ENCODE data around the gene CEP95. TPM values are rescaled to one million over a fixed set of nuclear protein-coding genes. Genes with fewer than 3 reads are reported as not detected.
A peak's percentile ranks its signal among the peaks of the same experiment; 100 is the strongest.

CEP95 gene
- total and polyA plus RNA-seq, 2 of the 13 experiments (the other 11 are each of a cell fraction or from before 2014, with no cell fraction given), result 65.9 to 68.8 TPM

DNA sequence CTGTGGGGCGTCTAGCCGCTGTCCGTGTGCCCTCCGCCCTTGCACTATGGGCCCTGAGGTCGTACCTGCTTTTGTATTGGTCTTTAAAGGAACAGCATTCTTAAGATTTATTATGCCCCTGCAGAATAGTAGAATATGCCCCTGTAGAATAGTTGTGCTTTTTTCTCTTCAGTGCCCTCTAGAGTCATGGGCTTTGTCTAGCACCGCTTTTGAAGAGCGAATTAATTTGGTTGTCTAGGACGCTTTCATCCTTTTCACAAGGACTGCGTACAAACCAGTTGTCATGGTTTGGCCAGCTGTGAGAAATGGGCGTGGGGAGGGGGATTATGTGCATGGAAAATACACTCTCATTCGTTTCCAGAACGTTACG, 621 bp downstream of the CEP95 start (continued):
- TF ChIP-seq, protein P1, sequence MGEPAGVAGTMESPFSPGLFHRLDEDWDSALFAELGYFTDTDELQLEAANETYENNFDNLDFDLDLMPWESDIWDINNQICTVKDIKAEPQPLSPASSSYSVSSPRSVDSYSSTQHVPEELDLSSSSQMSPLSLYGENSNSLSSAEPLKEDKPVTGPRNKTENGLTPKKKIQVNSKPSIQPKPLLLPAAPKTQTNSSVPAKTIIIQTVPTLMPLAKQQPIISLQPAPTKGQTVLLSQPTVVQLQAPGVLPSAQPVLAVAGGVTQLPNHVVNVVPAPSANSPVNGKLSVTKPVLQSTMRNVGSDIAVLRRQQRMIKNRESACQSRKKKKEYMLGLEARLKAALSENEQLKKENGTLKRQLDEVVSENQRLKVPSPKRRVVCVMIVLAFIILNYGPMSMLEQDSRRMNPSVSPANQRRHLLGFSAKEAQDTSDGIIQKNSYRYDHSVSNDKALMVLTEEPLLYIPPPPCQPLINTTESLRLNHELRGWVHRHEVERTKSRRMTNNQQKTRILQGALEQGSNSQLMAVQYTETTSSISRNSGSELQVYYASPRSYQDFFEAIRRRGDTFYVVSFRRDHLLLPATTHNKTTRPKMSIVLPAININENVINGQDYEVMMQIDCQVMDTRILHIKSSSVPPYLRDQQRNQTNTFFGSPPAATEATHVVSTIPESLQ (CRISPR knock-in tag; conservative IDR thresholded peaks at IDR 0.05), result 0 out of 2 replicates have a peak, but pooled peaks have one; percentile 17
- TF ChIP-seq, protein P2, sequence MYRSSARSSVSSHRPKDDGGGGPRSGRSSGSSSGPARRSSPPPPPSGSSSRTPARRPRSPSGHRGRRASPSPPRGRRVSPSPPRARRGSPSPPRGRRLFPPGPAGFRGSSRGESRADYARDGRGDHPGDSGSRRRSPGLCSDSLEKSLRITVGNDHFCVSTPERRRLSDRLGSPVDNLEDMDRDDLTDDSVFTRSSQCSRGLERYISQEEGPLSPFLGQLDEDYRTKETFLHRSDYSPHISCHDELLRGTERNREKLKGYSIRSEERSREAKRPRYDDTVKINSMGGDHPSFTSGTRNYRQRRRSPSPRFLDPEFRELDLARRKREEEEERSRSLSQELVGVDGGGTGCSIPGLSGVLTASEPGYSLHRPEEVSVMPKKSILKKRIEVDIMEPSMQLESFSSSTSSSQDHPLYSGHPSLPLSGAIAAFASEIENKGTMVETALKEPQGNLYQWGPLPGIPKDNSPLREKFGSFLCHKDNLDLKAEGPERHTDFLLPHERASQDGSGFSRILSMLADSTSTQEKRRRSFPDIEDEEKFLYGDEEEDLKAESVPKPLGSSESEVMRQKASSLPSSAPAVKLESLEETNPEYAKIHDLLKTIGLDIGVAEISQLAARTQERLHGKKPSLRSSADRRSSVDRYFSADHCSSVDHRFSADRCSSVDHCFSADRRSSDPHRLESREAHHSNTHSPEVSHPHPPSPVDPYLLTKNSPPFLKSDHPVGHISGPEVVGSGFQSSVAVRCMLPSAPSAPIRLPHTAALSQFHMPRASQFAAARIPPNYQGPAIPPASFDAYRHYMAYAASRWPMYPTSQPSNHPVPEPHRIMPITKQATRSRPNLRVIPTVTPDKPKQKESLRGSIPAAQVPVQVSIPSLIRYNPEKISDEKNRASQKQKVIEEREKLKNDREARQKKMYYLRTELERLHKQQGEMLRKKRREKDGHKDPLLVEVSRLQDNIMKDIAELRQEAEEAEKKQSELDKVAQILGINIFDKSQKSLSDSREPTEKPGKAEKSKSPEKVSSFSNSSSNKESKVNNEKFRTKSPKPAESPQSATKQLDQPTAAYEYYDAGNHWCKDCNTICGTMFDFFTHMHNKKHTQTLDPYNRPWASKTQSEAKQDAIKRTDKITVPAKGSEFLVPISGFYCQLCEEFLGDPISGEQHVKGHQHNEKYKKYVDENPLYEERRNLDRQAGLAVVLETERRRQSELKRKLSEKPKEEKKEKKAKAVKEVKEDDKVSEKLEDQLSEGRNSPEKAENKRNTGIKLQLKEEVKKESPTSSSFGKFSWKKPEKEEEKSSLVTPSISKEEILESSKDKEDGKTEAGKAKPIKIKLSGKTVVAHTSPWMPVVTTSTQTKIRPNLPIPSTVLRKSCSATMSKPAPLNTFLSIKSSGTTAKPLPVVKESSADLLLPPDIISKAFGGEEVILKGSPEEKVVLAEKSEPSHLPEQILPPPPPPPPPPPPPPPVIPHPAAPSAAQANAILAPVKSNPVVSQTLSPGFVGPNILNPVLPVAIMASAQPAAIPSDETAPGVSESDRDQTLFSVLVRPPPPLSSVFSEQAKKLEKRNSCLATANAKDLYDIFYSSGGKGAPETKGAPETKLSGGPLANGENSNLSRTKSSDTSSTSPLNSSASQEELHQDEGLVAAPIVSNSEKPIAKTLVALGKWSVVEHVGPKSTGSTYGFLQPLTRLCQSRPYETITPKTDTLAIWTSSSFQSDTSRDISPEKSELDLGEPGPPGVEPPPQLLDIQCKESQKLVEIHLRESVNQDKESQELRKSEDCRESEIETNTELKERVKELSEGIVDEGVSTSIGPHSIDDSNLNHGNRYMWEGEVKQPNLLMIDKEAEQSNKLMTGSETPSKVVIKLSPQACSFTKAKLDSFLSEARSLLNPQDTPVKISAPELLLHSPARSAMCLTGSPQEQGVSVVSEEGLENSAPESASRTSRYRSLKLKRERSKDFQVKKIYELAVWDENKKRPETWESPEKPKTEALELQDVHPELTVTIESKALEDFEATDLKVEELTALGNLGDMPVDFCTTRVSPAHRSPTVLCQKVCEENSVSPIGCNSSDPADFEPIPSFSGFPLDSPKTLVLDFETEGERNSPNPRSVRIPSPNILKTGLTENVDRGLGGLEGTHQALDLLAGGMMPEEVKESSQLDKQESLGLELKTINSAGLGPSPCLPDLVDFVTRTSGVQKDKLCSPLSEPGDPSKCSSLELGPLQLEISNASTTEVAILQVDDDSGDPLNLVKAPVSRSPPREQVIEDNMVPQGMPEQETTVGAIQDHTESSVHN (CRISPR knock-in tag; IDR thresholded peaks at IDR 0.05), result no peak
- TF ChIP-seq, protein P3, sequence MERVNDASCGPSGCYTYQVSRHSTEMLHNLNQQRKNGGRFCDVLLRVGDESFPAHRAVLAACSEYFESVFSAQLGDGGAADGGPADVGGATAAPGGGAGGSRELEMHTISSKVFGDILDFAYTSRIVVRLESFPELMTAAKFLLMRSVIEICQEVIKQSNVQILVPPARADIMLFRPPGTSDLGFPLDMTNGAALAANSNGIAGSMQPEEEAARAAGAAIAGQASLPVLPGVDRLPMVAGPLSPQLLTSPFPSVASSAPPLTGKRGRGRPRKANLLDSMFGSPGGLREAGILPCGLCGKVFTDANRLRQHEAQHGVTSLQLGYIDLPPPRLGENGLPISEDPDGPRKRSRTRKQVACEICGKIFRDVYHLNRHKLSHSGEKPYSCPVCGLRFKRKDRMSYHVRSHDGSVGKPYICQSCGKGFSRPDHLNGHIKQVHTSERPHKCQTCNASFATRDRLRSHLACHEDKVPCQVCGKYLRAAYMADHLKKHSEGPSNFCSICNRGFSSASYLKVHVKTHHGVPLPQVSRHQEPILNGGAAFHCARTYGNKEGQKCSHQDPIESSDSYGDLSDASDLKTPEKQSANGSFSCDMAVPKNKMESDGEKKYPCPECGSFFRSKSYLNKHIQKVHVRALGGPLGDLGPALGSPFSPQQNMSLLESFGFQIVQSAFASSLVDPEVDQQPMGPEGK (CRISPR knock-in tag; IDR thresholded peaks at IDR 0.05), result 0 out of 2 replicates have a peak, but pooled peaks have one; percentile 29
- TF ChIP-seq, protein P4, sequence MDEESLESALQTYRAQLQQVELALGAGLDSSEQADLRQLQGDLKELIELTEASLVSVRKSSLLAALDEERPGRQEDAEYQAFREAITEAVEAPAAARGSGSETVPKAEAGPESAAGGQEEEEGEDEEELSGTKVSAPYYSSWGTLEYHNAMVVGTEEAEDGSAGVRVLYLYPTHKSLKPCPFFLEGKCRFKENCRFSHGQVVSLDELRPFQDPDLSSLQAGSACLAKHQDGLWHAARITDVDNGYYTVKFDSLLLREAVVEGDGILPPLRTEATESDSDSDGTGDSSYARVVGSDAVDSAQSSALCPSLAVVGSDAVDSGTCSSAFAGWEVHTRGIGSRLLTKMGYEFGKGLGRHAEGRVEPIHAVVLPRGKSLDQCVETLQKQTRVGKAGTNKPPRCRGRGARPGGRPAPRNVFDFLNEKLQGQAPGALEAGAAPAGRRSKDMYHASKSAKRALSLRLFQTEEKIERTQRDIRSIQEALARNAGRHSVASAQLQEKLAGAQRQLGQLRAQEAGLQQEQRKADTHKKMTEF (CRISPR knock-in tag; IDR thresholded peaks at IDR 0.05), result no peak
- no peak for TF ChIP-seq ZZZ3 (CRISPR knock-in tag; IDR thresholded peaks at IDR 0.05; ENCODE audit: borderline replicate concordance)
- no peak for TF ChIP-seq MED13 (CRISPR knock-in tag; IDR thresholded peaks at IDR 0.05)
- TF ChIP-seq ZFP36 (IDR thresholded peaks at IDR 0.05; ENCODE audit: borderline replicate concordance, low read depth, low read length, partially characterized antibody), result no peak

Data from HepG2 (cell line).